Erythroblast (primary cell): ENCODE results near the gene KLC1.
A peak's percentile ranks its signal among the peaks of the same experiment; 100 is the strongest.
"Not testable (repeated sequence)": the region's sequence is repeated elsewhere in the genome, so short reads cannot be mapped to it uniquely, and the experiment has no call there.

Experiments
- DNase-seq, 2 experiments: peaks; one replicate each; lab custom pipeline; 2025; lab: John Stamatoyannopoulos, UW
- GATA1 ChIP-seq: IDR thresholded peaks from 2 replicates; pipeline ENCODE4 v1.6.1; 2011; ENCODE audit warnings: low read depth, mild to moderate bottlenecking, control low read depth, low read length, moderate library complexity
- POLR2A ChIP-seq: IDR thresholded peaks from 2 replicates; pipeline ENCODE4 v1.6.1; 2011; ENCODE audit warnings: mild to moderate bottlenecking, low read length

Gene KLC1

GRCh38 chr14:103630364-103631108 lies 1.5 kb downstream of the KLC1 start:
- no peak for TF ChIP-seq GATA1

GRCh38 chr14:103633391-103633790 lies 4.4 kb downstream of the KLC1 start:
- DNase-seq = no peak
- TF ChIP-seq POLR2A = no peak
- TF ChIP-seq GATA1 = no peak

More at GRCh38 chr14:103630364-103631108, 1.5 kb downstream of the KLC1 start:
- peak in 1 of 2 experiments; percentile 37 for DNase-seq

GRCh38 chr14:103634156-103634555 lies 5.1 kb downstream of the KLC1 start:
- TF ChIP-seq GATA1 (no peak), POLR2A (no peak)
- DNase-seq = no peak

GRCh38 chr14:103638594-103638993 lies 9.6 kb downstream of the KLC1 start:
- DNase-seq = no peak
- TF ChIP-seq POLR2A (no peak), GATA1 (no peak)

GRCh38 chr14:103641161-103641560 lies 12.2 kb downstream of the KLC1 start:
- TF ChIP-seq POLR2A (no peak), GATA1 (no peak)
- DNase-seq = no peak

- no peak for DNase-seq
- TF ChIP-seq POLR2A (no peak), GATA1 (no peak)
Observed at GRCh38 chr14:103646189-103646588, 17.2 kb downstream of the KLC1 start.

GRCh38 chr14:103649001-103649400 lies 20.0 kb downstream of the KLC1 start:
- no peak for TF ChIP-seq POLR2A
- no peak for DNase-seq

- TF ChIP-seq GATA1 (no peak), POLR2A (no peak)
- no peak for DNase-seq
Observed at GRCh38 chr14:103650213-103650612, 21.2 kb downstream of the KLC1 start.

- TF ChIP-seq GATA1 = no peak
- TF ChIP-seq POLR2A = no peak
Observed at GRCh38 chr14:103651585-103651984, 22.6 kb downstream of the KLC1 start.

GRCh38 chr14:103652806-103653205 lies 23.8 kb downstream of the KLC1 start:
- DNase-seq = no peak
- no peak for TF ChIP-seq GATA1

More at GRCh38 chr14:103651585-103651984, 22.6 kb downstream of the KLC1 start:
- DNase-seq = no peak

GRCh38 chr14:103653336-103653735 lies 24.3 kb downstream of the KLC1 start:
- not testable (repeated sequence) for DNase-seq

GRCh38 chr14:103653805-103654204 lies 24.8 kb downstream of the KLC1 start:
- DNase-seq = no peak
- TF ChIP-seq POLR2A (no peak), GATA1 (no peak)

- TF ChIP-seq GATA1 (no peak), POLR2A (no peak)
- no peak for DNase-seq
Observed at GRCh38 chr14:103654619-103655018, 25.6 kb downstream of the KLC1 start.

- no peak for TF ChIP-seq POLR2A
- TF ChIP-seq GATA1 = no peak
- no peak for DNase-seq
Observed at GRCh38 chr14:103656031-103656755, 27.2 kb downstream of the KLC1 start.

GRCh38 chr14:103656756-103657133 lies 27.7 kb downstream of the KLC1 start:
- TF ChIP-seq GATA1 = no peak
- DNase-seq = no peak
